NCI-H446 treated with DMSO at 0.1 percent for 48 hours (cell line): ENCODE results near the gene HMX1.

Source experiments
- DNase-seq: peaks from one replicate; lab custom pipeline; 2025; lab: John Stamatoyannopoulos, UW

Gene HMX1

DNA sequence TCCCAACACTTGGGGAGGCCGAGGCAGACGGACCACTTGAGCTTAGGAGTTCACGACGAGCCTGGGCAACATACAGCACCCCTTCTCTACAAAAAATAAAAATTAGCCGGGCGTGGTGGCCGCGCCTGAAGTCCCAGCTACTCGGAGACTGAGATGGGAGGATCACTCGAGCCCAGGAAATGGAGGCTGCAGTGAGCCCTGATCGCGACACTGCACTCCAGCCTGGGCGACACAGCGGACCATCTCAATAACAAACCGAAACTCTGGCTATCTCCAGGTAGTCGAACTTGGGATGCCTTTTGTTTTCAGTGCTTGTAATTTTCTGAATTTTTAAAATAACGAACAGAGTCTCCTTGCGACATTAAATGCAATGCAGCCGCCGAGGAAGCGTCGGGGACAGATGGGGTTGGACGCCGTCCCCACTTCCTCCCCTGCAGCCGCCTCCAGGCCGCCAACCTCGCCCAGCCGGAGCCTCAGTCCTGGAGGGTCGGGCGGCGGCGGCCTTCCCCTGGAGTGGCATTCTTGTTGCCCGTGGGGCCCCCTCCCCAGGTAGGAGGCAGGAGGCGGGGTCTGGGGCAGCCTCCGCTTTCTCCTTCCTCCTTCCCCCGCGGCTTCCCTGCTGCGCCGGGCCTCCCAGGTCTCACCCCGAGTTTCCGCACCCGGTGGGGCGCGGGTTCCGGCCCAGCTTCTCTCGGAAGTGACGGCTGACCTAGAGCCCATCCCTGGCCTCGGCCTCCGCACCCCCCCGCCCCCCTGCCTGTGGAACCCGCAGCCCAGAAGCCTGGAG lies 14.6 kb downstream of the HMX1 start:
- DNase-seq = no peak

DNA sequence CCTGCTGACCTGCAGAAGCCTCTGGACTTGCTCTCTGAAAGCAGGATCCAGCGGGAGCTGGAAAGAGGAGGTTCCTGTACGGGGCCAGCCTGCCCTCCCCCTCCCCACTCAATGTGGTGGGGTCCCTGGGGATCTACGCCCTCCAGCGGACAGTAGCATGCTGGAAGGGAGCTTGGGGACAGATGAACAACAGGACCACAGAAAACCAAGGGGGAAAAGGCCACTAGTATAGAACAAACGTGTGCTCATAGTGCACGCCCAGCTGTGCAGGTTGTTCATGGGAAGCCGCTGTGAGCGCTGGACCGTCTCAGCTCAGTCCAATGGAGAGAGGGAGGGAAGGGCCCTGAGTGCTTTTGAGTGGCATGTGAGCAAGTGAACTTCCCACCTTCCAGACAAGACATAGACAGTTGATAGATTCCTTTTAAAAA lies 15.8 kb downstream of the HMX1 start:
- DNase-seq = no peak

DNA sequence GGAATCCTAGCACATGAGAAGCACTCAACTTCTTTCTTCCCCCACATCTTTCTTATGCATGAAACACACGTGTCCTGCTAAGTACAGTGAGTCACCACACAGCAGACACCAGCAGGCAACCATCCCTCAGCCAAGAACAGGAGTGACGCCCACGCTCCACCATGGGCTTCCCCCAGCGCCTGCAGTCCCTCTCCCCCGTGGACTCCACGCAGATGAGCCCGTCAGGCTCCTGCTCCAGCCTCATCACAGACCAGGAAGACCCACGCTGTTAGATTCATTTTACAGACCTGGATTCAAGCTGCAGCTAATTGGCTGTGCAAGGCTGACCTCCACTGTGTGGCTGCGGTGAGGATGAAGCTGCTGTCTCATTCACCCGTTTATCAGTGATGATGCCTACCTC lies 16.7 kb downstream of the HMX1 start:
- no peak for DNase-seq

DNA sequence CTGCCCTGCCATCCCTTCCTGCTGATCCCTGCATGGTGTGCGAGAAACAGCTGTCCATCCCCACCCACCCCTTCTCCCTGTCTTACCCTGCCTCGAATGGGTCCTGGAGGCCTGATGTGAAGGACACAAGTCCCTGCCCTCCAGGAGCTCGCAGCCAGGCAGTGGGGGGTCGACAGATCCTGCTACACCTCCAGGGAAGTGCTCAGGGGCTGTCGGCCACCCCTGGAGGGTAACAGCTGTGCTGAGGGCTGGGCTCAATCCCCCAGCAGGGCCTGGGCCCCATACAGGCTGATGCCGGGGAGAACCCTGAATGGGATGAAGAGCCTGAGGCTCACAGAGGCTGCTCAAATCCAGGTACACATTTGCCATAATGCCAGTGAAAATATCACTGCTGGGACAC lies 17.6 kb downstream of the HMX1 start:
- no peak for DNase-seq

DNA sequence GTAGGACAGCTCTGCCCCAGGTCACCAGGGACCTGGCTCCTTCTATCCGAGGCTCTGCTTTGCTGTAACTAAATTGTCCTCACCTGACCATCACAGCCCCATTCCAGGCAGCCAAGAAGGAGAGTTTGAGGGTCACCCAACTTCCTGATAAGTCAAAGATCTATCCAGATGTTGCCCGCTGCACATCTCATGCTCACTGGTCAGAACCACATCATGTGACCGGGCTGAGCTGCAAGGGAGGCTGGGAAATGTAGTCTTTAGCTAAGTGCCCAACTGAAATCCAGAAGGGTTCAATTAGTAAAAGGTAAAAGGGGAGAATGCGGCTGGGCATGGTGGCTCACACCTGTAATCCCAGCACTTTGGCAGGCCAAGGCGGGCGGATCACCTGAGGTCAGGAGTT lies 18.4 kb downstream of the HMX1 start:
- no peak for DNase-seq

DNA sequence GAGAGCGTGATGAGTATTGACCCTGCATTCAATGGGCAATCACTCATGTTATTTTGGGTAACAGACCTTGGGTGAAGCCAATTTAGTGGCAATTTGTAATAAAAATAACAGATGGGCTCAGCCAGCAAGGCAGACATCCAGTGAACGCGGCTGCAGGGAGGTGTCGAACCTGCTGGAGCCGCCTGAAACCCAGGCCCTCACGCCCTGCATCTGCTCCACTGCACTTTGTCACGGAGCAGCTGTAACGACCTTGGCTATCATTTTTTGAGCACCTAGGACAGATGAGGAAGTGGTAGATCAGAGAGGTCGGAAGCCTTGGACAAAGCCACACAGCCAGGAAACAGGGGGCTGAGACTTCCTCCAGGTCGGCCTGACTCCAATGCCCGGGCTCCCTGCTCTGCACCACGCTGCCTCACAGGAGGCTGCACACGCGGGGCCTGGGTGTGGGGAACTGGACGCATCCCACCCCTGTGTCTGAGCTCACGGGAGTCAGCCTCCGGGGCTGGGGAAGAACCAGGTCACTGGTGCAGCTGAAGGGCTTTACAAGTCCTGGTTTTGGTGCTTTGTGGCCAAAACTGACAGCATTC lies 19.4 kb downstream of the HMX1 start:
- DNase-seq = no peak

DNA sequence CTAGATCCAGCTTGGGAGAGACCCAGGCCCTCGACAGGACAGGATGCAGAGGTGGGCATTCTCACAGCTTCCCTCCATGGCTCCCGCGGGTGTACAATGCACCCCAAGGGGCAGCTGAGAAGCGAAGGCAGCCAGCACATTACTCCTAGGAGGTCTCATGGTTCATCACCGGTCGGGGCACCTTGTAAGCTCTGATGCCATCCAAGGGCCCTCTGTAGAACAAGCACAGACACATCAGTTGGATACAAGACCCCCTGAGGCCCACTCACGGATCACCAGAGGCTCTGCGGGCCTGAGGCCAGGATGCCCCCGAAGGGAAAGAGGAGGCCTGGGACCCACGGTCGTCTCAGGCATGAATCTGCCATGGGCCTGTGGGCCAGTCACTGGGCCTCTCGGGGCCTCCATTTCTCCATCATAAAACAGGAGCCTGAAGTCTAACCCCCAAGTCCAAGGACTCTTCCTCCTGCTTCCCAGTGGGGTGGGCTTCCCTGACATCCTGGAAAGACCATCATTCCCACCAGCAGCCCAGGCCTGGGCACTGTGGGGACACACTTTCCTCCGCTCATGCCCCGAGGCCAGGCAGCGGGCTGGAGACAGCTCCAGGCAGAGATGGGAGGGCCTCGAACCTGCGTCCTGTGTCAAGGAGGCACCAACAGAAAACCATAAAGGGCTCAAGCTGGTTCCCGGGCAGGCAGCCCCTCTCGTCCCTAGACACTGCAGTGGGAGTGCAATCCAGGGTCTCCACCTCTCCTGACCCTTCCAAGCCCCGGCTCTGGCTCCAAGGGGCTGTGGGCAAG lies 20.1 kb downstream of the HMX1 start:
- DNase-seq = no peak

DNA sequence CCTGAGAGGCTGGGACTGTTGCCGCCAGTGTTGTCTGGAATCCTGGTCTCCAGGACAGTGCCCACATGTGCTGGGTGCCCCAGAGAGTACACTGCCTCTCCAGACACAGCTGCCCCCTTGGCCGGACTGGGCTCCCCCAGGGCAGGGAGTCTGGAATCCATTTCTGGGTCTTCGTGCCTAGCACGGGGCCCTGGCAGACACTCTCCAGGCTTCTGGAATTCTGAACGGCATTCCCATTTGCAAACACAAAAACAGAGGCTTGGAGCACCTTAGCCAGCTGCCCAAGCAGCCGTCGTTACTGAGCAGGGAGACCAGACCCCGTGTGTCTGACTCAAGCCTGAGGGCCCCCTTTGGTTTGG lies 20.8 kb downstream of the HMX1 start:
- no peak for DNase-seq

DNA sequence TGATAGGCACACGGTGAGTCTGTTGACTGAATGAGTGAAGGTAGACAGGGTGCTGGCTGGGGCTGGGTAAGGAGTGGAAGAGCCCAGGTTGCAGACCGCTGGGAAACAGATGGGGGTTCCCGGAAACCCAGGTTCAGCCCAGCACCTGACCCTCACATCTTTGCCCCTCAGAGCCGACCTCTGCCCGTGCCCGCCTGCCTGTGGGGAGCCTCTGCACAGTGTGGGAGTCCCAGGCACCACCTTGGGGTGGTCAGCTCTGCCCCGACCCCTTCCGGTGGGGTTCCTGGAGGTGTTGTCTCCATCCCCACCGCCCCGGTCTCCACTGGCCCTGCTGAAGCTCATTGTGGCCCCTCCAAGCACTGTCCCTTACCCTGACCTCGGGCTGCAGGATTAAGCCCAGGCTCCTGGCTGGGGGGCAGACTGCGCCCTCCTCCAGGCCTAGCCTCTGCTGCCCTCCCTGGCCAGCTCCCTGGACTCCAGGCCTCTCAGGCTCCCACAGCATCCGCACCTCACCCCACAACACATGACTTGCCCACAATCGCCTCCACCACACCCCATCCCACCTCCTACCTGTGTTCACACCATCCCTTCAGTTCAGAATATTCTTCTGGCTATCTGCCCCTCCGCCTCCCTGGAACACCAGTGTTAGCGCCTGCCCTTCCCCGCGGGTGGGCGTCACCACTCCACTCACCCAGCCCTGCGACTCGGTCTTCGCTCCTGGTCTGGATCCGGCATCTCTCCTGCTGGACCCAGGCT lies 21.4 kb downstream of the HMX1 start:
- DNase-seq = no peak

DNA sequence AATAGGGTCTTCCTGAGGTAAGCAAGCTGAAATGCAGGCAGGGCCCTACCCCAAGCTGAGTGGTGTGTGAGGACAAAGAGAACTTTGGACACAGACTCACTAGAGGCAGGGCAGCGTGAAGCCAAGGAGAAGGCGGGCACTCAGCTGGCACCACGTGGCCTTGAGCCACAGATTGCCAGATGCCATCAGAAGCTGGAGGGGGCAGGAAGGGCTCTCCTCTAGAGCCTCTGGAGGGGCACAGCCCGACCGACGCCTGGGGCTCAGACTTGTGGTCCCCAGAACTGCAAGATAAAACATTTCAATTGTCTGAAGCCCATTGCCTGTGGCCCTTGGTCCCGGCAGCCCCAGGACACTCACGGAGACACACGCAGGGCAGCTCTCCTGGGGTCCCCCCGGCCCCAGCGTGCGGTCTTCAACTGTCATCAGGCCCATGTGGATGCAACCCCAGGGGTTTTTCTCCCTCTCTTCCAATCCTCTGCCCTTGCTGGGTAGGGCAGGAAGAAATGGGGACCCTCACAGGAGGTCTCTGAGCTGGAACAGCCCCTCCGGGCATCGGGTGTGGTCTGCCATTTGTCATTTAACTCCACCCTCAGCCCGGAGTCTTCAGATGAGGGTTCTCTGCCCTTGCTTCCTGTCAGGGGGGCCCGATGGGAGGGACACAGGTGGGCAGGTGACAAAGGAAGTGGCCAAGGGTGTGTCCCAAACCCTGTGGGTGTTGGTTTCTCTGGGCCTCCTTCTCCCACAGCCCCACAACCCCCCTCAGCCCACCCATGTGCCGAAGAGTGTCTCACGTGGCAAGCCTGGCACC lies 22.2 kb downstream of the HMX1 start:
- DNase-seq = no peak

DNA sequence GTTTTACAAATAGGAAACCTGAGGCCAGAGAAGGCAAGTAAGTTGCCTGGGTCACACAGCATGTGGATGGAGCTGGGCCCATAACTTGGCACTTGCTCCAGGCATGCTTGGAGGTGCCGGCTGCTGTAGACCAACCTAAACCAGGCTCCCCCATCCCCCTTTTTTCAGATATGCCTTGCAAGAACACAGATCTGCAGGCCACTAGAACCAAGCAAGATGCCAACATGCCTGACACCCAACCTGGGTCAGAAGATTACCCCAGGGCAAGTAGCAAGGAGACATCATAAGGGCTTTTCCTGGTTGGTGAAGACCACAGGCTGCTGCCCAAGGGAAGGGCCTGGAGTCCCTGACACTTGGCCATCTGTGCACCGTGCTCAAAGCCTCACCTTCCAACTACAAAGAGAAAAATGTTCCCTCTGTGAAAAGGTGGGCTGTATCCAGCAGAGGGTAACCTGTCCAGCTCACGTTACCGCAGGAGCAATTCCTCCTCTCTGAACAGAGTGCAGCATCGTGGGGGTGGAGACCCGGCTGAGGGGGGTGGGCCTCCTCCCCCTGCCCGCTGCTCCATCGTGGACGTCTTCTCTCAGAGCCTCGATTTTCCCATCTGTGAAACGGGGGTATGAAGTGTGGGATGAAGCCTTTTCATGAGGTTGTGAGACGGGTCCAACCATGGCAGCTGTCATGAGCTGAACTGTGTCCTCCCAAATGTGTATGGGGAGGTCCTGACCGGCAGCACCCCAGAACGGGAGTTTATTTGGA lies 23.0 kb downstream of the HMX1 start:
- DNase-seq = no peak

DNA sequence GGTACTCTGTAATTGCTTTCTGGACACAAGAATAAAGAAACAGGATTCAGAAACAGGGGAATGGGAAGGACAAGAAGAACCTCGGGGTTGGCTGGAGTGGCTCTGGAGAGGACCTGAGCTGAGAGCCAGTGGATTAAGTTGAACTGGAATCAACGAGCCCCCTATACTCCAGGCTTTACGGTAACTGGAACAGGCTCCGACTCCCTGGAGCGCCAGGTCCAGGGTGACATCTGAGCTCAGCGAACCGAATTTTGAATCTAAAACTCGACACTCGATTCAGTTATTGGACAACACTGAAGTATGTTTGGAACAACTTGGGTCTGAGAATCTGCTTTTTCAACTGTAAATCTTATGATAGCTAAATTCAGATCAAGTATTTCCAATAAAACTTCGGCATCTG lies 23.9 kb downstream of the HMX1 start:
- DNase-seq = no peak

DNA sequence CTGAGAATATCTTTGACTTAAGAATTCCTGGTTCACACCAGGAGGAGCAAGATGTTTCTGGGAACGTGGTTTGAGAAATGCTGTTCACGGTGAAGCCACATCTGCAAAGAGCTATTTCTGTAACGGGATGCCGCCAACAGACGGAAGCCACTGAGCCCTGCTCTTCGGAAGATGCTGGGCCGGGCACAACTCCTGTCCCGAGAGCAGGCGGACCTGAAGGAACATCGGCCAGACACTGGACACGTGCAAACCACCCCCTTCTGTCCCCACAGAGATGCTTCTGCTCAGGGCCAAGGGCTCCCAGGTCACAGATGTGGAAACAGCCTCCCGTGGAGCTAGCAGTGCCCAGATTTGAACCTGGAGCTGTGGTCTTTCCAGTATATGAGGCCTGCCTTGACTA lies 24.3 kb downstream of the HMX1 start:
- DNase-seq = no peak

DNA sequence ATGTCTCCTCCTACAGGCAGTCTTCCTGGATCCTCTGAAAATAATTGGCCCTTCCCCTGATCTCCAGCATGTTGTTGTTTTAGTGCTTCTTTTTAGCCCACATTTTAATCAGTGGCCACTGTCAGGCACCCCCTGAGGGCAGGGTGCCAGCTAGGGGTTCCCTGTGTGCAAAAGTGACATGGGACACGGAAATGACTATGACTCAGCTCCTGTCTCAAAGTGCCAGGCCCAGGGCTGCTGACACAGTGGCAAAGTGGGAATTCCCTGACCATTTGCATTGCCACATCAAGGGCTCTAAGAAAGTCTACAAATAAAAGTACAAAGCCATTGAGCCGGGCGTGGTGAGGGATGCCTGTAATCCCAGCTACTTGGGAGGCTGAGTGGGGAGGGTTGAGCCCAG lies 24.8 kb downstream of the HMX1 start:
- DNase-seq = no peak

DNA sequence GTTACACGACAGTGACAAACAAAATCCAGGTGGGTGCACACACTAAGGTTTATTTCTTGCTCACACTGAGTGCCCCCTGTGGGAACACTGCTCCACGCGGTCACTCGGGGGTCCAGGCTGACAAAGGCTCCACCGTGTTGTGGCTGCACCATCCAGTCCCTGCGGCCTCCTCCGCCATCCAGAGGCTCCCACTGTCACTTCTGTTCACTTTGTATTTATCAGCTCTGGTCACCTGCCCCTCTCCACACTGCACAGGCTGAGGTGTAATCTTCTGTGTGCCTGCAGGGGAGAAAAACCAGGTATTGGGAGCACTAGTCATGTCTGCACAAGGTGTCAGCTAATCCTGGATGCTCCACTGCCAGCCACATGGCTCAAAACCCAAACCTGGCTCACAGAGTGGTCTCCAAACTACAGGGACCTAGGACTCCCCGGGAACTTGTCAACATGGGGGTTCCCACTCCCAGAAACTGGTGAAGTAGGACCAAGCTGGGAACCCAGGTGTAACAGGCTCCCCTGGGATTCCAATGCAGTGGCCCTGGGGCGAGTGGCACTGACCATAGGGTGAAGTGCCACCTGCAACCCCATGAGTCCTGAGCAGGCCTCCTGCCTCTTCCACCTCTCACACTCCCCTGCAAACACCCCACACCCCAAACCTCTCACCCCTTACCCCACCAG lies 25.5 kb downstream of the HMX1 start:
- no peak for DNase-seq

DNA sequence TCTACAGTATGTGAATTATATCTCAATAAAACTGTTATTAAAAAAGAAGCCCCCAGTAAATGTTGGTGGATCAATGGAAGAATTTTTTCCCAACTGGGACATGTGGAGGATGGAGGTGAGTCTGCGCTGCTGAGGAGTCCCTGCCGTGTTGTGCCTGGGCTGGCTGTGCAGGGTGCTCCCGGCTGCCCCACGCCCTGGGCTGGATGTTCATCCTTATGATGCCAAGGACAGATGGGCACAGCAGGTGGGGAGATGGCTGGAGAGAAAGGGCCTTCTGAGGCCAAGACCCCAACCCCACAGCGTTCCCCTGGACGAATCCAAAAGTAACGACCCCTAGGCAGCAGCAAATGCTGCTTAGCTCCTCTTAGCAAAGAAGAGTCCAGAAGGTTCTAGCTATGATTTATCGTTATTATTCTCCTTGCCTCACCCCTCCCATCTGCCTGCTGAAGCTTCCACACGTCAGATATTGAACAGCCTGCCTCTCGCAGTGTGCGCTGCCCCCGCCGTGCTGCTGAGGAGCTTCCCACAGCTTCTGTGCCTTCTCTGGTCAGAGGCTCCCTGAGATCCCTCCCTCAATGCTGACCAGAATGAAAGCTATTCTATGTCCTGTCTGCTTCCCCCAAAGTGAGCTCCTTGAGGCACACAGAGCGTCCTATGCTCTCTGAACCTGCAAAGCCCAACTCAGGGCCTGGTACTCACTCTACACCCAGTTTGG lies 26.5 kb downstream of the HMX1 start:
- DNase-seq = no peak

DNA sequence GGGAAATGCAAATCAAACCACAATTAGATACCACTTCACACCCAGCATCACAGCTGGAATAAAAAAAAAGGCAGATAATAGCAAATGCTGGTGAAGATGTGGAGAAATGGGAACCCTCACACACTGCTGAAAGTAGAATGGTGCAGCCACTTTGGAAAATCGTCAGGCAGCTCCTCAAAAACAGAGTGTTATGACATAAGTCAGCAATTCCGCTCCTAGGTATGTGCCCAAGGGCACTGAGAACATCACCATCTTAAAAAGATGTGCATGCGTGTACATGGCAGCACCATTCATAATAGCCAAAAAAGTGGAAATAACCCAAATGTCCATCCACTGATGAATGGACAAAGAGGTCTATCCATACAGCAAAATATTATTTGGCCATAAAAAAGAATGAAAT lies 28.0 kb downstream of the HMX1 start:
- no peak for DNase-seq

DNA sequence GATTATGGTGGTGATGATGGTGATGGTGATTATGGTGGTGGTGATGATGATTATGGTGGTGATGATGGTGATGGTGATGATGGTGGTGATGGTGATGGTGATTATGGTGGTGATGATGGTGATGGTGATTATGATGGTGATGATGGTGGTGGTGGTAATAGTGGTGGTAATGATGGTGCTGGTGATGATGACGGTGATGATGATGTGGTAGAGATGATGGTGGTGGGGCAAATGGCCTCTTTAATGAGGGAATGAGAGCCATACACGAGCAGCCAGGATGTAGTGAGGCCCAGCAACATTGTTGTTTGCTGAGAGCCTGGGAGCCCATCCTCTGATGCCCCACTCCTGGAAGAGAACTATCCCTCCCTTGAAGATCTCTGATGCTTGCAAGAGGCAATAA lies 29.0 kb downstream of the HMX1 start:
- no peak for DNase-seq

DNA sequence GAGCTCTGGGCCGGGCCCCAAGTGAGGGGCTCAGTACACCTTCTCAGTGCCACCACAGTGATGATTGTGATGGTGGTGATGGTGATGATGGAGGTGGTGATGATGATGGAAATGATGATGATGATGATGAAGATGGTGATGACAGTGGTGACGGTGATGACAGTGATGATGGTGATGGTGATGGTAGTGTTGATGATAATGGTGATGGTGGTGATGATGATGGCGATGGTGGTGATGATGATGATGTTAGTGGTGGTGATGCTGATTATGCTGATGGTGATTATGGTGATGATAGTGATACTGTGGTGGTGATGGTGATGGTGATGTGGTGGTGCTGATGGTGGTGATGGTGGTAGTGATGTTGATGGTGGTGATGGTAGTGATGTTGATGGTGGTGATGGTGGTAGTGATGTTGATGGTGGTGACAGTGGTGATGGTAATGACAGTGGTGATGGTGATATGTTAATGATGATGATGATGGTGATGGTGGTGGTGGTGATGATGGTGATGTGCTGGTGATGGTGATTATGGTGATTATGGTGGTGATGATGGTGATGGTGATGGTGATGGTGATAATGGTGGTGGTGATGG lies 29.9 kb downstream of the HMX1 start:
- no peak for DNase-seq
